Measurements from ENCODE around the gene SAMD8. TPM values are rescaled to one million over a fixed set of nuclear protein-coding genes. Genes with fewer than 3 reads are reported as not detected.

SAMD8 gene
- total RNA-seq, 1 donor from 2014 or later: 35.4 TPM

DNA sequence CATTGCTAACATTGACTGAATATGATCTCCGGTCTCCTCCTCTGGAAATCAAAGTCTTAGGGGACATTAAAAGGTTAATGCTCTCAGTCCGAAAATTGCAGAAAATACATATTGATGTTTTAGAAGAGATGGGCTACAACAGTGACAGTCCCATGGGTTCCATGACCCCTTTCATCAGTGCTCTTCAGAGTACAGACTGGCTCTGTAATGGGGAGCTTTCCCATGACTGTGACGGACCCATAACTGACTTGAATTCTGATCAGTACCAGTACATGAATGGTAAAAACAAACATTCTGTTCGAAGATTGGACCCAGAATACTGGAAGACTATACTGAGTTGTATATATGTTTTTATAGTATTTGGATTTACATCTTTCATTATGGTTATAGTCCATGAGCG, 39.2 kb downstream of the SAMD8 start:
- no peak overlapping the region for H3K4me3 Mint-ChIP-seq (ENCODE audit: unreplicated experiment)
- H3K9ac ChIP-seq (ENCODE audit: low read length): no peak overlapping the region
- no peak for TF ChIP-seq EZH2 (IDR thresholded peaks at IDR 0.05; ENCODE audit: insufficient read depth, low read length)
- TF ChIP-seq, protein P1, sequence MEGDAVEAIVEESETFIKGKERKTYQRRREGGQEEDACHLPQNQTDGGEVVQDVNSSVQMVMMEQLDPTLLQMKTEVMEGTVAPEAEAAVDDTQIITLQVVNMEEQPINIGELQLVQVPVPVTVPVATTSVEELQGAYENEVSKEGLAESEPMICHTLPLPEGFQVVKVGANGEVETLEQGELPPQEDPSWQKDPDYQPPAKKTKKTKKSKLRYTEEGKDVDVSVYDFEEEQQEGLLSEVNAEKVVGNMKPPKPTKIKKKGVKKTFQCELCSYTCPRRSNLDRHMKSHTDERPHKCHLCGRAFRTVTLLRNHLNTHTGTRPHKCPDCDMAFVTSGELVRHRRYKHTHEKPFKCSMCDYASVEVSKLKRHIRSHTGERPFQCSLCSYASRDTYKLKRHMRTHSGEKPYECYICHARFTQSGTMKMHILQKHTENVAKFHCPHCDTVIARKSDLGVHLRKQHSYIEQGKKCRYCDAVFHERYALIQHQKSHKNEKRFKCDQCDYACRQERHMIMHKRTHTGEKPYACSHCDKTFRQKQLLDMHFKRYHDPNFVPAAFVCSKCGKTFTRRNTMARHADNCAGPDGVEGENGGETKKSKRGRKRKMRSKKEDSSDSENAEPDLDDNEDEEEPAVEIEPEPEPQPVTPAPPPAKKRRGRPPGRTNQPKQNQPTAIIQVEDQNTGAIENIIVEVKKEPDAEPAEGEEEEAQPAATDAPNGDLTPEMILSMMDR (IDR thresholded peaks at IDR 0.05; ENCODE audit: insufficient read depth, low read depth, low read length): no peak
- H3K79me2 ChIP-seq (ENCODE audit: insufficient read depth, low read length): peaks cover 49% of the 10 kb centered on the region
- no peak overlapping the region for H3K27ac ChIP-seq (ENCODE audit: low read depth, low read length)
- FAIRE-seq (no peak), DNase-seq (ENCODE audit: low read depth) (no peak)
- H3K9me3 ChIP-seq (ENCODE audit: insufficient read depth, low read depth, low read length): no peaks in the 10 kb centered on the region
- H3K36me3 ChIP-seq (ENCODE audit: insufficient read depth, low read length): peaks cover 6% of the 10 kb centered on the region
- no peaks in the 10 kb centered on the region for H3K9me3 Mint-ChIP-seq (ENCODE audit: unreplicated experiment)
- H3K4me1 Mint-ChIP-seq (ENCODE audit: low read depth, unreplicated experiment): peaks cover 10% of the 10 kb centered on the region
- no peak overlapping the region for H3K27ac Mint-ChIP-seq (ENCODE audit: unreplicated experiment)
- no peaks in the 10 kb centered on the region for H3K27me3 ChIP-seq (ENCODE audit: insufficient read depth, low read length)
- H3K36me3 Mint-ChIP-seq (ENCODE audit: low read depth, unreplicated experiment): peaks cover 8% of the 10 kb centered on the region
- no peak overlapping the region for H3K4me2 ChIP-seq (ENCODE audit: low read length)
- H4K20me1 ChIP-seq (ENCODE audit: insufficient read depth, low read length): peaks cover 37% of the 10 kb centered on the region
- H2AFZ ChIP-seq (ENCODE audit: low read depth, low read length): no peak overlapping the region
- H3K4me1 ChIP-seq (ENCODE audit: insufficient read depth, low read length): no peaks in the 10 kb centered on the region
- no peak overlapping the region for H3K4me3 ChIP-seq (ENCODE audit: insufficient read depth, low read depth, low read length)
- no peaks in the 10 kb centered on the region for H3K27me3 Mint-ChIP-seq (ENCODE audit: low read depth, unreplicated experiment)

DNA sequence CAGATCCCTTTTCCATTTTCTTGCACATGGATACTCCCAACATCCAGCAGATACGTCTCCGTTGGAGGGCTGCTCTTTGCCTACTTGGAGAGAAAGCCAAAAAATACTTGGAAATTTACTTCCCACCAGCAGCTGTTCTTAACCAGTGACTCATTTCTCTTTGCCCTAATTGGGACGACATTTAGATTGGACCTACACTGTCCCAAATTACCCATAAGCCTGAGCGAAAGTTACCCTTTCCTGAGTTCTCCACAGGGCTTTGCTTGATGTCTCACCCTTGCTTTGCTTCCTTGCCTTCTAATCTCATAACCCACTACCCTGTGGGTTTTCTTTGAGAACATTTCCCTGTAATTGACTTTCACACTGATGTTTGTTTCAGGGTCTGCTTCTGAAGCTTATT, 48.1 kb downstream of the SAMD8 start:
- no peak overlapping the region for H3K27ac ChIP-seq (ENCODE audit: low read depth, low read length)
- Mint-ChIP-seq H3K4me3 (ENCODE audit: unreplicated experiment) (no peak overlapping the region), H3K27ac (ENCODE audit: unreplicated experiment) (no peak overlapping the region), H3K9me3 (ENCODE audit: unreplicated experiment) (no peaks in the 10 kb centered on the region), H3K36me3 (ENCODE audit: low read depth, unreplicated experiment) (peaks cover 1% of the 10 kb centered on the region), H3K27me3 (ENCODE audit: low read depth, unreplicated experiment) (no peaks in the 10 kb centered on the region), H3K4me1 (ENCODE audit: low read depth, unreplicated experiment) (peaks cover 8% of the 10 kb centered on the region)
- no peaks in the 10 kb centered on the region for H3K4me1 ChIP-seq (ENCODE audit: insufficient read depth, low read length)
- no peak for DNase-seq (ENCODE audit: low read depth)
- FAIRE-seq: no peak
- peaks cover 58% of the 10 kb centered on the region for H4K20me1 ChIP-seq (ENCODE audit: insufficient read depth, low read length)
- H3K9ac ChIP-seq (ENCODE audit: low read length): no peak overlapping the region
- no peak overlapping the region for H3K4me2 ChIP-seq (ENCODE audit: low read length)
- TF ChIP-seq, protein P1 (IDR thresholded peaks at IDR 0.05; ENCODE audit: insufficient read depth, low read depth, low read length): no peak
- no peak for TF ChIP-seq EZH2 (IDR thresholded peaks at IDR 0.05; ENCODE audit: insufficient read depth, low read length)
- H3K4me3 ChIP-seq (ENCODE audit: insufficient read depth, low read depth, low read length): no peak overlapping the region
- no peaks in the 10 kb centered on the region for H3K9me3 ChIP-seq (ENCODE audit: insufficient read depth, low read depth, low read length)
- H2AFZ ChIP-seq (ENCODE audit: low read depth, low read length): no peak overlapping the region
- H3K79me2 ChIP-seq (ENCODE audit: insufficient read depth, low read length): peaks cover 42% of the 10 kb centered on the region
- H3K36me3 ChIP-seq (ENCODE audit: insufficient read depth, low read length): no peaks in the 10 kb centered on the region
- H3K27me3 ChIP-seq (ENCODE audit: insufficient read depth, low read length): no peaks in the 10 kb centered on the region

DNA sequence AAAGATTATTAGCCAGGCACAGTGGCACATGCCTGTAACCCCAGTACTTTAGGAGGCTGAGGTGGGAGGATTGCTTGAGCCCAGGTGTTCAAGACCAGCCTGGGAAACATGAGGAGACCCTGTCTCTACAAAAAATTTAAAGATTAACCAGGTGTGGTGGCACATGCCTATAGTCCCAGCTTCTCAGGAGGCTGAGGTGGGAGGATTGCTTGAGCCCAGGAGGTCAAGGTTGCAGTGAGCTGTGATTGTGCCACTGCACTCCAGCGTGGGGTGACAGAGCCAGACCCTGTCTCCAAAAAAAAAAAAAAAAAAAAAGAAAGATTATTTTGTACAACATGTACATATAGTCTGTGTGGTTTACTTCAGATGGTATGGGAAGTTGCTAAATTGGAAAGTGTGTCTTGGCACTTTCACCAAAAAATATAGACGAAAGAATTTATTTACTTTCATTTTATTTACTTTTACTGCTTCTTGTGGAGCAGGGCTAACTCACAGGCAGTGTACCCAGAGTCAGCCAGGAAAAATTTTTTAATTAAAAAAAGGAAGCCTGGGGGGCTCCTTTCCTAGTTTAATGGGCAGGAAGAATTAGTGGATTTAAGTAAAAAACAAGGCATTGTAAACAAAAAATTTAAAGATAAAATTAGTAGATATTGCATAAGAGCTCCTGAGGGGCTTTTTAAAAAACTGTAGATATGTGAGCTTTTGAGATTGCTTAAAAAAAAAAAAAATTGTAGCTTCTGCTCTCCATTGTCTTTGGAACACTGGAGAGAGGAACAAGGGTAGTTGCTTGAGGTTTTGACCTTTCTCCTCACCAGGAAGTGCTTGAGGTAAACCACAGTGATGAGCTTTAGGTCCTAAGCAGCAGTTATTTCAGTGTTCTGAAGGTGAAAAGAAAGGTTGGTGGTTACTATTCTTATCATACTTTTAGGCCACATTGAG, 54.5 kb downstream of the SAMD8 start:
- Histone ChIP-seq H3K4me3 (ENCODE audit: insufficient read depth, low read depth, low read length) (no peak overlapping the region), H3K9ac (ENCODE audit: low read length) (no peak overlapping the region), H3K4me1 (ENCODE audit: insufficient read depth, low read length) (peaks cover 3% of the 10 kb centered on the region), H3K27me3 (ENCODE audit: insufficient read depth, low read length) (no peaks in the 10 kb centered on the region), H3K79me2 (ENCODE audit: insufficient read depth, low read length) (peaks cover 6% of the 10 kb centered on the region), H4K20me1 (ENCODE audit: insufficient read depth, low read length) (peaks cover 44% of the 10 kb centered on the region), H3K4me2 (ENCODE audit: low read length) (no peak overlapping the region), H3K36me3 (ENCODE audit: insufficient read depth, low read length) (peaks cover 5% of the 10 kb centered on the region), H3K27ac (ENCODE audit: low read depth, low read length) (no peak overlapping the region), H2AFZ (ENCODE audit: low read depth, low read length) (no peak overlapping the region), H3K9me3 (ENCODE audit: insufficient read depth, low read depth, low read length) (no peaks in the 10 kb centered on the region)
- no peaks in the 10 kb centered on the region for H3K9me3 Mint-ChIP-seq (ENCODE audit: unreplicated experiment)
- H3K27me3 Mint-ChIP-seq (ENCODE audit: low read depth, unreplicated experiment): no peaks in the 10 kb centered on the region
- no peak overlapping the region for H3K27ac Mint-ChIP-seq (ENCODE audit: unreplicated experiment)
- FAIRE-seq (no peak), DNase-seq (ENCODE audit: low read depth) (peak; percentile 71)
- H3K4me1 Mint-ChIP-seq (ENCODE audit: low read depth, unreplicated experiment): peaks cover 5% of the 10 kb centered on the region
- no peaks in the 10 kb centered on the region for H3K36me3 Mint-ChIP-seq (ENCODE audit: low read depth, unreplicated experiment)
- no peak overlapping the region for H3K4me3 Mint-ChIP-seq (ENCODE audit: unreplicated experiment)
- TF ChIP-seq EZH2 (IDR thresholded peaks at IDR 0.05; ENCODE audit: insufficient read depth, low read length): no peak
- TF ChIP-seq, protein P1 (IDR thresholded peaks at IDR 0.05; ENCODE audit: insufficient read depth, low read depth, low read length): no peak

Measured in astrocyte (in vitro differentiated cells and primary cell).